GM19025 (cell line): ENCODE results near the gene KIF6.

Source experiments
- ATAC-seq: cut with Tn5 transposase; IDR thresholded peaks from one replicate; pipeline ENCODE4 v1.9.1; 2021; ENCODE audit warnings: mild to moderate bottlenecking, low read depth, moderate library complexity; ENCODE audit not compliant: unreplicated experiment

KIF6 gene

DNA sequence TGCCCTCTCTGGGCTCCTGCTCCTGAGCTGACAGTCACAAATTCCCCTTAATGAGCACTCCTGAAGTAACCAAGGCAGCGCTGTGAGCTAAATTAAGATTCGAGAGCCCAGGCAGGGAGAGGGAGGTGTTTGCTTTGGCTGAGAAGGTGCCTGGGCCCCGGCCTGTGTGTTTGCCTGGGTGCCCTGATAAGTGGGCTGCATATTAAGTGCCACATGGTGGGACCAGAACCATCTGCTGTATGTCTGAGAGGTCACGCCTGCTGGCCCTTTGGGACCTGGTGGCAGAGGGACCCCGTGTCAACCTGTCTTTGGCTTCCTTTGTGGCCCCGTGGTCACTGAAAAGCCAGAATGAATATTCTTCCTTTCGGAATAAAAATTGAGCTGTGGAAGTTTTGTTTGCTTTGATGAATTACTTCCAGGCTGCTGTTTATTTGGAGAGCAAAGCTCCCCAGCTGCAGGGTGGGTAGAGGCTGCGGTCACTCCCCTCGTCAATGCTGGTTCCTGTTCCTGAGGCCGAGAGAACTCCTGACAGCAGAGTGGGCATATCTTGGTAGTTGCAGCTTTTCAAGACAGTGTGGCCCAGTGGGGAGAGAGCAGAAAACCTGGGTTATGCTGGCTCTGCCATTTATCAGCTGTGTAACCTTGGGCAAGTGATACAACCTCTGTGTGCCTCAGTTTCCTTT lies 385.2 kb downstream of the KIF6 start:
- ATAC-seq = no peak

DNA sequence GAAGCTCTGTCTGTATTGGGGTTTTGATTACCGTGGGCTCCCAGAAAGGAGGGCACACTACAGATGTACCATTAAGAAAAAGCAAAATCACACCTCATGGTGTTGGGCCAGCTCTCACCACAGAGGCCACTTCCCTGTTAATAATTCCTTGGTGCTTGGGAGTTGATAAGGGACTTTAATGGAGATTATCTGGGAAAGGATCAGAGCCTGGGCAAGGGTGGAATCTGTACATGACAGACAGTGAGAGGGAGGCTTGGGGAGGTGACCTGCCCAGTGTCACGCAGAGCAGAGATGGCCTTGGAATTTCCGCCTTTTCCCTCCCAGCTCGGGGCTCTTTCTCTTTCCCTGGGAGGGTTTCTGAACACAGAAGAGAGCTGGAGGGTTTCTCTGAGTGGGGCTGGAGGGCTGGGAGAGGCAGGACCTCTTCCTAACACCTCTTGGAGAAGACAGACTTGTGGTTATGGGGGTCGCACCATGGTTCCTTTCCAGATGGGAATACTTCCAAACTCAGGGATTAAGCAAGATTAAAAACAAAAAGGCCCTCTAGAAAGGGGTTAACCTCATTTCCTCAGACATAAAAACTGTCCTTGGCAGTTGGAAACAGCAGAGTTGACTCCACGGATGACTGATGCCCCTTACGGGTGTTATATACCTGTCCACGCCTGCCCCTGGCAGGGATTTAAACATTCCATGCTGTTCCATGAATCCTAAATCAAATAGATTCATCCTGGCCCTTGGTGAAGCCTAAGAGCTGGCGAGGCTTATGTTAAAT lies 385.9 kb downstream of the KIF6 start:
- no peak for ATAC-seq

DNA sequence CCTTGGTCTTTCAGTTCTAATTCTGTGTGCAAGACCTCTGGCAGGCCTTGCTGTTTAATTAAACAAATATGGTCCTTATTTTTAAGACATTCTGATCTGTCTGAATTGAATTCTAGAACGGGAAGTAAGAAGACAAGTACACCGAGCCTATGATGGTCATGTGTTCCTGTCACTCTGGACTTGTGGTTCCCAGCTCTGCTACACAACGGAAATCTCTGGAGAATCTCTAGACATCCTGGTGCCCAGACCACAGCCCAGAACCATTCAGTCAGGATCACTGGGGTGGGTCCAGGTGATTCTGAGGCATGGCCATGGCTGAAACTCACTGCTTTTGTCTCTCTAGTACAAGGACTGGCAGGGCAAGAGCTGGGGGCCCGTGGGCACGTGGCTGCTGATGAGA lies 386.8 kb downstream of the KIF6 start:
- ATAC-seq = no peak

DNA sequence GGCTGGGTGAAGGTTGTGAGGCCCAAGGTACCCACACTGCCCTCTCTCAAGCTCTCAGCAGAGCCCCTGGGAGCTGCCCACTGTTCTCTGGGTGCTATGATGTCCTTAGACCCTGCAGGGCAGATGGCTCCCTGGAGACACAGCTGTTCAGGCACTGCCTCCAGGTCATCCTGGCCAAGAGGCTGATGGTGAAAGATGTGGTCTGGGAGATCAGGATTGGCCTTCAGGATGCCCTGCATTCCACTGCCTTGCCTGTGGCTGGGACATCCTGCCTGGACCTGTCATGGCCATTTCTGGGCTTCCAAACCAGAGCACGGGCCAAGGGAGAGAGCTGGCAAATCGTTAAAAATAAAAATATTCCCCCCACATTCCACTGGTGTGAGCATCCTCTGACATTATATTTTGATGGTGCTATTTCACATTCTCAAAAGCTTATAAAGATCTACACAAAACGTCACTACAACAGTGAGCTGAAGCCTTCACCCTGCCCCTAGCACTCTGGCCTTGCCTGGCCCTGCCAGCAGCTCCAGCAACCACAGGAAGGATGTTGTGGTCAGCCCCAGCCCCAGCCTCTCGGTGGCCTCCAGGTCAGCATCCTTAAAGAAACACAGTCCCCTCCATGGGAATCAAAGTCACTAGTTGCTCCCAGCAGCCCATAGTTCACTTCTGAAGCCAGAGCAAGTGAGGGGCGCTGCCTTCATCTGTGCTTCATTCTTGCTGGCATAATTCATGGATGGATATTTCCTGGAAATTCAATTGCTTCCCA lies 389.2 kb downstream of the KIF6 start:
- no peak for ATAC-seq

DNA sequence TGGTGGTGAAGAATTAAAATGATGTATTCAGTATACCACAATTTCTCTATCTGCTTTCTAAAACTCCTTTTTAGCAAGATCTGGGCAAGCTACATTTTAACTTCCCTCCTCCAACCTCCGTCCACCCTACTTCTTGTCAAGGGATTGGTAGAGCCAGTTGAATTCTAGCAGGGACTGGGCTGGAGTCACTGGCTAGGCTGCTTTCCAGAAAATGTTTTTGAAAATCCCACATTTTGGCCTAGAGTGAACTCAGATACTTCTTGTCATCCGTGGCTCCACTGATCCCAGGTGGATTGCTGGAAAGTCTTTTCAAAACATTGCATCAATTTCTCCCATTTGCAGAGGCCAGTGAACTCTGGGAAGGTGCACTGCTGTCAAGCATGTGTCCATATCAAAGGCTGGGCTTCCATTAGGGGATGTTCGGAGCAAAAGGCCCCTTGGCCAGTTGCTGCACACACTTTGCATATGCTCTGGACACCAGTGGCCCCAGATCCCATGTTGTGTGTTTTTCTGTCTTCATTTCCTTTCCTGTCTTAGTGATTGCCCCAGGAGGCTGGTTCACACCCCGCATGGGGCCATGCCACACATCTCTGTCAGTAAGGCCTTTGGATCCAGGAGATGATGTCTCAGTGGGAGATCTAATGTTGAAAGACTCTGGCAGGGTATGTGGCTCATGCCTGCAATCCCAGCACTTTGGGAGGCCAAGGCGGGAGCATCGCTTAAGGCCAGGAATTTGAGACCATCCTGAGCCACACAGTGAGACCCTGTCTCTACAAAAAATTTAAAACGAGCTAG lies 391.4 kb downstream of the KIF6 start:
- ATAC-seq = no peak

DNA sequence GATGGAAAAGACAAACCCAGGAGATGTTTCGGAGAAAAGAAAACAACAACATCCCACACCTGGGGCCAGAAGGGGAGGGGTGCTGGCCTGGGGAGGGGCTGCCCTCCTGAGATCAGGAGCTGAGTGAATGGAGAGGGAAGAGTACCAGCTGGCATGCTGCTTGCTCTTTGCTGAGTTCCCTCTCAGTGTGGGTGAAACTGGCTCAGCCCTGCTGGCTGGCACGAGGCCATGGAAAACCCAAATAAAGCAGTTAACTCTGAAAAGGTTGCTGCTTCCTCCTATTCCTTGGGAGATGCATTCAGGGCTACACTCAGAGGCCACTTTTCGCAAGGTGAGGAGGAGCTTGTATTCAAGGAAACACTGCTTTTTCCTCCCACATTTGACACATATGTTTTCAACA lies 394.7 kb downstream of the KIF6 start:
- ATAC-seq = no peak

DNA sequence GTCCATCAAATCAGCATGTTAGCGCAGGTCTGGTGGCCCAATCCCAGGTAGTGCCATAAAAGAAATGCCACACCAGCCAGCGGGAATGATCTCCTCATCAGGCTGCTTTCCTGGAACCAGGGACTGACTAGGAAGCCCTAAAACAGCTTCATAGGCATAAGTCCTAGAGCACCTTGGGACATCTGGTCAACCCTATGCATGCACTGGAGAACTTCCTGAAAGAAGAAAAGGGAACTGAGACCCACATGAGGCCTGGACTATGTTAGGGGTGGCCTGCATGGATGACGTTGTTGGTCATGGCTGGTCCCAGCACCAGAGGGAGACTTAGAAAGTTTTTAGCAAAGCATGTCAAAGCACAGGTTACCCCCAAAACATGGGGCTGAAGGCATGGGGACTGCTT lies 395.2 kb downstream of the KIF6 start:
- no peak for ATAC-seq

DNA sequence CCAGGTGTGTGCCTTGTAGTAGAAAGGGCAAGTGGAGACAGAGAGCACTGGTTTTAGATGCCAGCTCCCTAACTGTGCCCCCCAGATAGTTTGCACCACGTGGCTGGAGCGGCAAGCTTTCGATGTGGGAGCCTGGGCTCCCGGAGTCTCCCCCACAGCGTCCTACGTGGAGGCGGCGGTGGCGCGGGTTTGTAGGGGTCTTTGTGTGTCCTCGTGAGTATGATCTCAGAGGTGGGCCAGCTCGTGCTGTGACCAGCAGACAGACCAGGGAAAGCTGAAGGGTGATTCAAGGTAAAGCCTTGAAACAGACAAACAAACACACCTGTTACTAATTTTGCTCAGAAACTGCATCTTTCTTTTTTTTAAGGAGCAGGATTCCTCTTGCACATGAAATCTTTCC lies 397.1 kb downstream of the KIF6 start:
- no peak for ATAC-seq

DNA sequence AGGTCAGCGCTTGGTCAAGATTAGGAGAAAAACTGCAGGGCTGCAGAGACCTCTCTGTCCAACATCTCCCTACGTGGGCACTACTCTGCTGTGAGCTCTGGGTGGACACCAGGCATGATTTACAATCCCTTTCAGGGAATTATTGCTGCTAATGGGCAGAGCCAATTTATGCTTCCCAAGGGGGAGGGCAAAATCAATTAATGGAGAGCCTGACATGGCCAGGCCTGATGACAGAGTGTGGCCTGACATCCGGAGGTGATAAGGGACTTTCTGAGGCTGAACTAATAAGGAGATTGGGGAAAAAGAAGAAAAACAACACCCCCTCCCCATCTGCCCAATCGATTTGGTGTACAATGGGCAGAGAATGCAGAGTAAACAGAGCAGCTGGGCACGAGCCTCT lies 397.7 kb downstream of the KIF6 start:
- ATAC-seq = no peak

DNA sequence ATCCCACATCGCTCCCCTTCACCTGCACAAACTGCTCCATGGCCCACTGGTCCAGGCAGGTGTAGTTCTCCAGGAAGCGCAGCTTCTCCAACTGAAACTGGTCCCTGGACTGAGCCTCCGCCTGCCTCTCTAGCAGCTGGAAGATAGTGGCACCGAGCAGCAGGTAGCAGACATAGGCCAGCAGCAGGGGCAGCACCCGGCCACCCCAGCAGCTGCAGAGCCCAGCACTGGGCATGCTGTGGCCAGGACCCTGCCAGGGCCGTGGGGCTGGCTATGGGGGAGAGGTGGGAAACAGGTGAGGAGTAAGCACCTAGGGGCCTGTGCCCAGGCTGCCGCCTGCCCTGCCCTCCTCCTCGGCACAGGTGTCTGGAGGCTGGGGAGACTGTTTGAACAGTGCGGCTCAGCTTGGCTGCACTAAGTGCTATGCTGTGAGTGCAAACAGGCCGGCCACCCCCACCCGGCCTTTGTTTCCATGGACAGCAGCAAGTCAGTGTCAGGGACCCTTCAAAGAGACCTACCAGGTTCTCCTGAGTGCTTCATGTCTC lies 402.8 kb downstream of the KIF6 start, which contains the start of gene KCNK16:
Gene KCNK16 (minus strand): TSS at position 397 of the 545 bp plus-strand sequence. CDS start 162 bp downstream, at position 235.
- ATAC-seq = no peak

DNA sequence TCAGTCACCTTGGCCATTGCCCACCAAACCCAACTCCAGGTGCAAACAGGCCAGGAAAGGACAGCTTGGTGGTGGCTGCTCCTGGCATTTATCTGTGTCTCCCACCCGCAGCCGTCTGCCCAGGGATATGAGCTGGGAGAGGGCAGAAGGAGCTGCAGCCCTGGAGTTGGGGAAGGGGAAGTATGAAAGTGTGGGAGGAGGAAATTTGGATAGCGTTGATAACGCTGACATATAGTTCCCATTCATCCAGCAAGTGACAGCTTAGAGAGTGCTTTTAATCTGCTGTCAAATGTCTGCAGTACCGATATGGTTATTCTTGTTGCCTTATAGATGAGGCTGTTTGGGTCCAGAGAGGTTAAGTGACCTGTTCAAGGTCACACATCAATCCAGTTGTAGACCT lies 403.4 kb downstream of the KIF6 start:
- ATAC-seq = no peak

DNA sequence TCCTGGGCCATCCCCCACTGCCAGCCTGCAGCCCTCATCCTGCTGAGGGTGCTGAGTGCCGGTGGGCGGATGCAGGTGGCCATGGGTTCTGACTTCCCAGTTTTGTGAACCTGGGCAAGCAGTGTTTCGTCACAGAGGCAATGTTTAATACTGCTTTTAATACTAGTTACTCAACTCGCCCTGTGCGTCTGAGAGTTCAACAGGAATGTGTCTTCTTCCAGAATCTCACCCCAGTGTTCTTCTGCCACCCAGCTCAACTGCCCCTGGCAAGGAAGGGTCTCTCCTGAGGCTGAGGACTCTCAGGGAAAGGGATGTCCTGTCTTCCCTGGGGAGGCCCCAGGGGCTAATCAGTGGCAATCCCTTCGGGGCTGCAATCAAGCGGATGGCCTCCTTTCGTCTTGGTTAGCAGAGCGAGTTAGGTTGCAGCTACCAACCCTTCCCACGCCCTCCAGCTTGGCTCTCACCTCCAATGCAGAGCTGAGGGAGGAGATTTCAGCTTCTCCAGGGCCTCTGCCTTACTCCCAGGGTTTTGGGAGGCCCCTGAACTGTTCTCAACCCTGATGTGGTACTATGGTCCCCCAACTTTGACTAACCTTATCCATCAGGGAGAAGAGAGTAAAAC lies 404.7 kb downstream of the KIF6 start:
- ATAC-seq = no peak

DNA sequence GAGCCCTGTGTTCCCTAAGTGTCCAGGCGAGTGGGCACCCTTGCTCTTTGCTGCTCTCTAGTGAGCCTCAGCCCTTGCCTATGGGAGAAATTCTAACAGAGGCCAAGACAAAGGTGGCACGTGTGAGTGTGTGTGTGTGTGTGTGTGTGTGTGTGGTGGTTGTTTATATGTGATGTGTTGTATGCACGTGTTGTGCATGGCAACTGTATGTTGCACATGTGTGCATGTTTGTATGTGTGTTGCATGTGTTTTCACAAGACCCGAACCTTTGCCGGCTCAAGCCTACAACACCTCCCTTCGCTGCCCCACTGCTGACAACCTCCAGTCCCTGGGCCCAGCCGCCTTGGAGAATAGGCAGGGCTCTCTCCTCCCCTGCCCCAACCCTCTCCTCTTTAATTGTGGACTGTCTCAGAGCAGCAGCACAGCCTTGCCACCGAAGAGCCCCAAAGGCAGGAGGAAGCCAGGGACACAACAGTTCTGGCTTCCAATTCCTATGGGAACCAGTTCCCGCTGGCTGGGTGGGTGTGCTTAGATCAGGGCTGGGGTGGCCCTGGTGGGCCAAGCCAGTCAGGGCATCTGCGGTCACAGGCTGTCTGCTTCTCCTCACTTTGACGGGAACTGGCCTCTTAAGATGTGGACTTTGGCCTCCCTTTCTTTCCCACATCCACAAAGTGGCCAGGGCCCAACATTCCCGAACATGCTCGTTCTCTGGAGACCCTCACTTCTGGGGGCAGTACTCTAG lies 405.4 kb downstream of the KIF6 start:
- no peak for ATAC-seq

DNA sequence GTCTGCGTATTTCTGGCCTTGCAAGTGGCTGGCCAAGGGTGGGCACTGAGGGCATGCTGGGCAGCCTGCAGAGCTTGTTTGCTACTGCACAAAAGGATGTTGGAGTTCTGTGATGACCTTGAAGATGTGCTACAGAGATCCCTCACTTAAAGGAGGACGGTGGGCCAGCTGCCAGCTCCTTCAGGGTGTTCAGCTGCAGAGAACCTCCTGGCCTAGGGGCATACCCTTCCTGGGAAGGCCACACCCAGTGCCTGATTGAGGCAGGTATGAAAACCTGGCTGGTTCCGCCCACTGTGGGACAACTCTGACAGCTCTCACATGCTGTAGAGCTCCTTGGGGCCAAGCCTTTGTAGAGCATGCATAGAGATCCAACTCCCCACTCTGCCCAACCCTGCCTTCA lies 408.0 kb downstream of the KIF6 start:
- no peak for ATAC-seq

DNA sequence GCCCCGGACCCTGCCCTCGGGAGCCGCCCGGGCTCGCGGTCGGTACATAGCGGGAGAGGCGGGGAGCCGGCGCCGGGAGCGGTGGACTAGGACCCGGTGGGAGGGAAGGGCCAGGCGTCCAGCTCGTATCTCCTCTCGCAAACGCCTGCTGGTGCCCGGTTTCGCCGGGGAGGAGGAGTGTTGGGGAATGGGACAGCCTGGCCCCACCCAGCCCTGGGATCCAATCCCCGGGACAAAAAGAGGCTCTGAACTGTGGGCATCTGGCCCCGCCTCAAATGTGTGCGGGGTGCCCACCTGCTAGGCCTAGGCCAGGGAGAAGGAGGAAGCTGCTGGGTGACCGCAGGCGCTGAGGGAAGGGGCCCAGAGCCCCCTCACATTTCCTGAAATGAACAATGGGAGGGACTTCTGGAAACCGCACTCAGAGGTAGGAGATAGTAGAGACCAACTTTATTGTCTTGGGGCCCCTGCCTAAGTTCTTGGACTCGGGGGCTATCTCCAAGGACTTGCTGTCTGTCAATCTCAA lies 410.9 kb downstream of the KIF6 start, which contains the start of gene KCNK17:
Gene KCNK17 (minus strand): TSS at position 147 of the 523 bp plus-strand sequence. CDS start 99 bp downstream, at position 48.
- ATAC-seq = no peak

DNA sequence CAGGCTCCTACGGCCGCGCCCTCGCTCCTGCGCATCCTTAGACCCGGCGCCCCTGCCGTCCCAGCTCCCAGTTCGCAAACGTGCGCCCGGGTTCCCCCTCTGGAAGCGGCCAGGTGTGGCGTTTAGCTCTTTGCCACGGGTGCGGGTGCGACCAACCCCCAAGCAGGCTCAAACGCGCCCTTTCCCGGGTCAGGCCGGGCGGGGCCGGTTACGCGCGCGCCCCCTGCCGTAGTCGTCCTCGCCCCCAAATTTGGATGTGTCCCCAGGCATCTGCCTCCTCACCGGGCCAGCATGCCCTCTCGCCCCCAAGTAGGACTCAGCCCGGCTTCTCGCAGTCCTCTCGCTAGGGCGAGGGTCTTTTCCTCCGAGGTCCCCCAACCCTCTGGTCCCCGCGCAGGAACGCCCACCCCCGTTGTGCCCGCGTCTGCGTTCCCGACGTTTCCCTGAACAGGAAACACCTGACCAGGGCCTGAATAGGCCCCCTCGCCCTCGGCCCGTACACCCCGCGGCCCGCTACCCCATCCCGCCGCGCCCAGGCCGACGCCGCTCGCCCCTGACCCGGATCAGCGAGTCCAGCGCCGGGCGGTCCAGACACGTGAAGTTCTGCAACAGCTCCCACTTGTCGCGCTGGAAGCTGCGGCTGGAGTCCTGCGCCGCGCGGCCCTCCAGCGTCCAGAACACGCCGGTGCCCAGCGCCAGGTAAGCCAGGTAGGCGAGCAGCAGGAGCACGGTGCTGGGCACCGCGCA lies 411.5 kb downstream of the KIF6 start:
- ATAC-seq = no peak

DNA sequence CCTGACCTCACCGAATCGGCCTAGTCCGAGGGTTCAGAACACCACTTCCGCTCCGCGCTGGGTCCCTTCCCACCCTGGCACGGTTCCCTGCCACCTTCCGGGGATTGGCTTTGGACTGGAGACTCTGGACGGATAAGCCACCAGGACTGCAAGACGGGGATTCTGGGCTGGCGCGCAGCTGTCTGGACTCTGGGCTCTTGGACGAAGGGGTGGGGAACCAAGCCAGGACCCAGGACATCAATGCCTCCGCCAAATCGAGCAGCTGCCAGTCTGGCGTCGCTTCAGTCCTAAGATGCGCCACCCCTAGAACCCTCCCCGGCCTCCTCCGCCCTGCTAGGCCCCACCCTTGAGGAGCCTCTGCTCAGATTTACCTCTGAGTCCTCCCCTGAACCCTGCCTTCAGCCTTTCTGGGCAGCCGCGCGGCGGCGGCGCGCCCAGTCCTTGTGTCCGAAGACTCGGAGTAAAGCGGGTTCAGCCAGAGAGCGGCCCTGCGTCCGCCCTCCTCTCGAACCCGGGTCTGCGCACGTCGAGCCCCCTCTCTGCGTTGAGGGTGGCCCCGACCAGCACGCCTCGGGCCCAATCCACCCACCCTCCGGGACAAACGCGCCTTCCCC lies 412.2 kb downstream of the KIF6 start:
- no peak for ATAC-seq

DNA sequence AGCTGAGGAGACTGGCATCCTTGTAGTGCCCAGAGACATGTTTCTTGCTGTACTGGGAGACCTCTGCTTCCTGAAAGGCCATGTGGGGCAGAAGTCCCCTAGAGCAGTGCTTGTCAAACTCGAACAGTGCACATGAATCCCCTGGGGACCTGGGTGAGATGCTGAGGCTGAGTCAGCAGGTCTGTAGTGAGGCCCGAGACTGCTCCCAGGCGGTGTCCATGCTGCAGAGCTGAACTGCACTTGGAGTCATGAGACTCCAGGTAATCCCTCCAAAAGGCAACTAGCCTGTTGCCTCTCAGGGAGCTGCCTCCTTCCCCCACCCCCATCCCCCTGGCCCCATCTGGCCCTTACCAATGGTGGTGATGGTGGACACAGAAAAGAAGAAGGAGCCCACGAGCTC lies 414.7 kb downstream of the KIF6 start:
- no peak for ATAC-seq
